ENCODE data around the gene ITGAX. TPM values are rescaled to one million over a fixed set of nuclear protein-coding genes. Genes with fewer than 3 reads are reported as not detected.

The ITGAX gene
- total and polyA plus RNA-seq, 4 donors: 38.1 to 148 (median 113) TPM

- no peaks in the 10 kb centered on the region for H3K9me3 ChIP-seq (ENCODE audit: control insufficient read depth in 4 of 4, insufficient read depth in 3 of 4, low read length in 3 of 4)
- H3K27me3 ChIP-seq (ENCODE audit: control insufficient read depth in 3 of 3, insufficient read depth in 3 of 3, low read length in 2 of 3): peaks cover 0 to 17% (median 4%) of the 10 kb centered on the region in 3 donors
- no peak overlapping the region for H3K4me3 ChIP-seq
- H3K9ac ChIP-seq (ENCODE audit: insufficient read depth in 1 of 2, low read length in 2 of 2): no peak overlapping the region
- no peak overlapping the region for H3K27ac ChIP-seq (ENCODE audit: low read depth in 1 of 2, low read length in 1 of 2)
- 80 to 87% methylated on average over 12 of the region's 12 CpGs for WGBS, 2 donors
- ATAC-seq (ENCODE audit: insufficient read depth, low FRiP score) (no peak), DNase-seq (no peak)
- H3K4me1 ChIP-seq (ENCODE audit: control insufficient read depth in 5 of 5, insufficient read depth in 5 of 5, low read length in 5 of 5): peaks cover 0 to 6% (median 0%) of the 10 kb centered on the region in 5 donors
- no peak for TF ChIP-seq CTCF (IDR thresholded peaks at IDR 0.05; ENCODE audit: control extremely low read depth, extremely low read depth)
- peaks cover 0 to 3% (median 0%) of the 10 kb centered on the region in 4 donors for H3K36me3 ChIP-seq (ENCODE audit: control insufficient read depth in 4 of 4, insufficient read depth in 4 of 4, low read length in 4 of 4)
Observed at GRCh38 chr16:31423801-31424200, 68.8 kb downstream of the ITGAX start.

GRCh38 chr16:31427441-31428278 lies 72.7 kb downstream of the ITGAX start:
- 22 to 35% methylated on average over 42 to 71 of the region's 83 CpGs for whole genome bisulfite sequencing, 2 donors
- peak; percentile 53 for ATAC-seq (ENCODE audit: insufficient read depth, low FRiP score)
- Histone ChIP-seq H3K27ac (ENCODE audit: low read depth in 1 of 2, low read length in 1 of 2) (peak overlapping the region in 1 of 2 donors; percentile 95), H3K4me3 (no peak overlapping the region), H3K36me3 (ENCODE audit: control insufficient read depth in 4 of 4, insufficient read depth in 4 of 4, low read length in 4 of 4) (peaks cover 0 to 3% (median 0%) of the 10 kb centered on the region in 4 donors), H3K27me3 (ENCODE audit: control insufficient read depth in 3 of 3, insufficient read depth in 3 of 3, low read length in 2 of 3) (peaks cover 0 to 18% (median 4%) of the 10 kb centered on the region in 3 donors), H3K9ac (ENCODE audit: insufficient read depth in 1 of 2, low read length in 2 of 2) (no peak overlapping the region), H3K4me1 (ENCODE audit: control insufficient read depth in 5 of 5, insufficient read depth in 5 of 5, low read length in 5 of 5) (peaks cover 0 to 6% (median 0%) of the 10 kb centered on the region in 5 donors), H3K9me3 (ENCODE audit: control insufficient read depth in 4 of 4, insufficient read depth in 3 of 4, low read length in 3 of 4) (no peaks in the 10 kb centered on the region)
- DNase-seq: peak; percentile 25 to 54 (median 37)
- no peak for TF ChIP-seq CTCF (IDR thresholded peaks at IDR 0.05; ENCODE audit: control extremely low read depth, extremely low read depth)

DNA sequence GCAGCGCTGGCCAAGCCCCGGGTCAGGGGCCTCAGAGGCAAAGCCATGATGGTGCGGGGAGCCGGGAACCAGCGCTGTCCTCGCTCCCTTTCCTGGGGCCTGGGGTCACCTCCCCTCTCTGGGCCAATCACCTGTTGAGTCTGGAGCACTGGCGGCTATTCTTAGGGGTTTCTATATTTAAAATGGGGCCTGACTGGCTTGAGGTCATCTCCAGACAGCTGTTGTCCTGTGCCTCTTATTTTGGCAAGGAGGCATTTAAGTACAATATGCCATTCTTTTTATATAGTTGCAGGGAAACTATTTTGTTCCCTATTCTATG lies 73.3 kb downstream of the ITGAX start, which contains the start of gene COX6A2:
Gene COX6A2, minus strand, starts transcription at position 82 of the 319 bp plus-strand sequence. Its CDS starts 35 bp downstream, at position 47.
- no peak for TF ChIP-seq CTCF (IDR thresholded peaks at IDR 0.05; ENCODE audit: control extremely low read depth, extremely low read depth)
- H3K27me3 ChIP-seq (ENCODE audit: control insufficient read depth in 3 of 3, insufficient read depth in 3 of 3, low read length in 2 of 3): peaks cover 0 to 15% (median 4%) of the 10 kb centered on the region in 3 donors
- H3K4me3 ChIP-seq: no peak within 1 kb of the TSS
- peaks cover 0 to 3% (median 0%) of the 10 kb centered on the region in 4 donors for H3K36me3 ChIP-seq (ENCODE audit: control insufficient read depth in 4 of 4, insufficient read depth in 4 of 4, low read length in 4 of 4)
- DNase-seq: no peak
- H3K9ac ChIP-seq (ENCODE audit: insufficient read depth in 1 of 2, low read length in 2 of 2): no peak within 1 kb of the TSS
- H3K9me3 ChIP-seq (ENCODE audit: control insufficient read depth in 4 of 4, insufficient read depth in 3 of 4, low read length in 3 of 4): no peaks in the 10 kb centered on the region
- WGBS, 2 donors: 61 to 72% methylated on average over 7 of the region's 7 CpGs
- ATAC-seq (ENCODE audit: insufficient read depth, low FRiP score): no peak
- peak within 1 kb of the TSS in 1 of 2 donors; percentile 95 for H3K27ac ChIP-seq (ENCODE audit: low read depth in 1 of 2, low read length in 1 of 2)
- peaks cover 0 to 6% (median 0%) of the 10 kb centered on the region in 5 donors for H3K4me1 ChIP-seq (ENCODE audit: control insufficient read depth in 5 of 5, insufficient read depth in 5 of 5, low read length in 5 of 5)
